Measurements from ENCODE around the gene ITGAD. TPM values are rescaled to one million over a fixed set of nuclear protein-coding genes. Genes with fewer than 3 reads are reported as not detected.

The ITGAD gene
- total and polyA plus RNA-seq, 4 donors, result 0.04 to 3.6 (median 2.1) TPM

- WGBS, result 85% methylated on average over 11 of the region's 11 CpGs
- Histone ChIP-seq H3K27me3 (ENCODE audit: control insufficient read depth in 4 of 4, insufficient read depth in 4 of 4, low read length in 3 of 4) (no peaks in the 10 kb centered on the region), H3K4me3 (ENCODE audit: low read depth in 1 of 3, low read length in 3 of 3) (no peak overlapping the region), H3K36me3 (ENCODE audit: control insufficient read depth in 4 of 4, insufficient read depth in 3 of 4, low read depth in 1 of 4, low read length in 3 of 4) (no peaks in the 10 kb centered on the region), H3K9ac (ENCODE audit: low read depth in 1 of 2, low read length in 2 of 2) (no peak overlapping the region), H3K4me1 (ENCODE audit: control insufficient read depth in 4 of 4, insufficient read depth in 4 of 4, low read length in 3 of 4) (no peaks in the 10 kb centered on the region), H3K27ac (ENCODE audit: low read depth in 1 of 2, low read length in 2 of 2) (no peak overlapping the region), H3K9me3 (ENCODE audit: control insufficient read depth in 4 of 4, low read length in 3 of 4) (peaks cover 0 to 3% (median 0%) of the 10 kb centered on the region in 4 donors)
- no peak for DNase-seq (ENCODE audit: low spot score)
- TF ChIP-seq JUND (IDR thresholded peaks at IDR 0.05) (no peak), EGR1 (IDR thresholded peaks at IDR 0.05; ENCODE audit: low read depth in 2 of 2) (no peak), YY1 (IDR thresholded peaks at IDR 0.05) (no peak), FOXA1 (IDR thresholded peaks at IDR 0.05) (no peak), HNF4A (conservative IDR thresholded peaks at IDR 0.05) (no peak), FOXA2 (IDR thresholded peaks at IDR 0.05) (no peak), TAF1 (conservative IDR thresholded peaks at IDR 0.05) (no peak)
- TF ChIP-seq, protein P1, sequence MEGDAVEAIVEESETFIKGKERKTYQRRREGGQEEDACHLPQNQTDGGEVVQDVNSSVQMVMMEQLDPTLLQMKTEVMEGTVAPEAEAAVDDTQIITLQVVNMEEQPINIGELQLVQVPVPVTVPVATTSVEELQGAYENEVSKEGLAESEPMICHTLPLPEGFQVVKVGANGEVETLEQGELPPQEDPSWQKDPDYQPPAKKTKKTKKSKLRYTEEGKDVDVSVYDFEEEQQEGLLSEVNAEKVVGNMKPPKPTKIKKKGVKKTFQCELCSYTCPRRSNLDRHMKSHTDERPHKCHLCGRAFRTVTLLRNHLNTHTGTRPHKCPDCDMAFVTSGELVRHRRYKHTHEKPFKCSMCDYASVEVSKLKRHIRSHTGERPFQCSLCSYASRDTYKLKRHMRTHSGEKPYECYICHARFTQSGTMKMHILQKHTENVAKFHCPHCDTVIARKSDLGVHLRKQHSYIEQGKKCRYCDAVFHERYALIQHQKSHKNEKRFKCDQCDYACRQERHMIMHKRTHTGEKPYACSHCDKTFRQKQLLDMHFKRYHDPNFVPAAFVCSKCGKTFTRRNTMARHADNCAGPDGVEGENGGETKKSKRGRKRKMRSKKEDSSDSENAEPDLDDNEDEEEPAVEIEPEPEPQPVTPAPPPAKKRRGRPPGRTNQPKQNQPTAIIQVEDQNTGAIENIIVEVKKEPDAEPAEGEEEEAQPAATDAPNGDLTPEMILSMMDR (IDR thresholded peaks at IDR 0.05; ENCODE audit: low read depth, low read length, missing input control), result no peak
Observed at GRCh38 chr16:31401436-31401835, 8.3 kb downstream of the ITGAD start.

- Histone ChIP-seq H3K9ac (ENCODE audit: low read depth in 1 of 2, low read length in 2 of 2) (no peak overlapping the region), H3K4me3 (ENCODE audit: low read depth in 1 of 3, low read length in 3 of 3) (no peak overlapping the region), H3K36me3 (ENCODE audit: control insufficient read depth in 4 of 4, insufficient read depth in 3 of 4, low read depth in 1 of 4, low read length in 3 of 4) (no peaks in the 10 kb centered on the region), H3K27me3 (ENCODE audit: control insufficient read depth in 4 of 4, insufficient read depth in 4 of 4, low read length in 3 of 4) (no peaks in the 10 kb centered on the region), H3K4me1 (ENCODE audit: control insufficient read depth in 4 of 4, insufficient read depth in 4 of 4, low read length in 3 of 4) (no peaks in the 10 kb centered on the region), H3K27ac (ENCODE audit: low read depth in 1 of 2, low read length in 2 of 2) (no peak overlapping the region), H3K9me3 (ENCODE audit: control insufficient read depth in 4 of 4, low read length in 3 of 4) (peaks cover 0 to 3% (median 0%) of the 10 kb centered on the region in 4 donors)
- DNase-seq (ENCODE audit: low spot score), result no peak
- TF ChIP-seq SP1 (IDR thresholded peaks at IDR 0.05) (no peak), REST (IDR thresholded peaks at IDR 0.05) (no peak), HNF4G (IDR thresholded peaks at IDR 0.05) (no peak), GABPA (IDR thresholded peaks at IDR 0.05 in 1 of 2, conservative IDR thresholded peaks at IDR 0.05 in 1 of 2) (no peak), RXRA (IDR thresholded peaks at IDR 0.05) (no peak), FOXA1 (IDR thresholded peaks at IDR 0.05) (no peak), MAX (IDR thresholded peaks at IDR 0.05) (no peak), ZBTB33 (IDR thresholded peaks at IDR 0.05) (no peak), FOXA2 (IDR thresholded peaks at IDR 0.05) (no peak), EGR1 (IDR thresholded peaks at IDR 0.05; ENCODE audit: low read depth in 2 of 2) (no peak), YY1 (IDR thresholded peaks at IDR 0.05) (no peak), RAD21 (IDR thresholded peaks at IDR 0.05) (no peak), TAF1 (conservative IDR thresholded peaks at IDR 0.05) (no peak), HNF4A (conservative IDR thresholded peaks at IDR 0.05) (no peak)
- TF ChIP-seq, protein P1 (IDR thresholded peaks at IDR 0.05; ENCODE audit: low read depth, low read length, missing input control), result no peak
- TF ChIP-seq, protein P2, sequence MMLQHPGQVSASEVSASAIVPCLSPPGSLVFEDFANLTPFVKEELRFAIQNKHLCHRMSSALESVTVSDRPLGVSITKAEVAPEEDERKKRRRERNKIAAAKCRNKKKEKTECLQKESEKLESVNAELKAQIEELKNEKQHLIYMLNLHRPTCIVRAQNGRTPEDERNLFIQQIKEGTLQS (IDR thresholded peaks at IDR 0.05), result no peak
- 91% methylated on average over 1 of the region's 1 CpG for WGBS
Observed at GRCh38 chr16:31402687-31403086, 9.6 kb downstream of the ITGAD start.
